Adrenal gland (tissue), 12 donors: ENCODE data around the gene MGMT. TPM values are rescaled to one million over a fixed set of nuclear protein-coding genes. Genes with fewer than 3 reads are reported as not detected.

Source experiments
- DNase-seq, 7 donors: peaks; one replicate each; pipeline ENCODE4 v3.0.0-alpha.2; 2019 to 2020
- H3K27ac ChIP-seq, 5 donors: fragments of 200-600 bp; sonication (generic) in 4 of 5; 1 replicate in 3 of 5; 2 replicates in 2 of 5; pipeline versions ENCODE4 v1.5.1 to v1.8.0; 2016 to 2020; ENCODE audit warnings: mild to moderate bottlenecking in 1 of 5
- H3K27me3 ChIP-seq: fragments of 200-600 bp; 2 replicates; pipeline ENCODE4 v1.8.0; 2021
- H3K36me3 ChIP-seq, 2 donors: fragments of 200-600 bp; replicated peaks in 1 of 2; 1 replicate in 1 of 2; 2 replicates in 1 of 2; pipeline versions ENCODE4 v1.5.1 to v1.8.0; 2018 to 2022
- H3K4me1 ChIP-seq, 2 donors: fragments of 200-600 bp; replicated peaks in 1 of 2; 1 replicate in 1 of 2; 2 replicates in 1 of 2; pipeline versions ENCODE4 v1.5.1 to v1.8.0; 2018 to 2021
- H3K4me3 ChIP-seq, 4 donors: fragments of 200-600 bp; sonication (generic) in 3 of 4; one replicate each; pipeline ENCODE4 v1.5.1; 2016 to 2018
- H3K9me3 ChIP-seq, 3 donors: fragments of 200-600 bp; sonication (generic) in 1 of 3; replicated peaks in 1 of 3; 1 replicate in 2 of 3; 2 replicates in 1 of 3; pipeline versions ENCODE4 v1.5.1 to v1.8.0; 2016 to 2021
- CTCF ChIP-seq, 6 experiments: fragments of 450-650 bp in 4 of 6; fragments of 200-600 bp in 2 of 6; sonication (generic) in 1 of 6; IDR thresholded peaks; 1 replicate in 5 of 6; 2 replicates in 1 of 6; pipeline versions ENCODE4 v1.5.1 to v1.8.0; 2016 to 2021; ENCODE audit warnings: antibody characterized with exemption in 6 of 6, mild to moderate bottlenecking in 2 of 6, moderate library complexity in 1 of 6
- POLR2A ChIP-seq, 2 donors: fragments of 450-650 bp; IDR thresholded peaks; one replicate each; pipeline ENCODE4 v1.6.1; 2017; ENCODE audit warnings: antibody characterized with exemption in 2 of 2, mild to moderate bottlenecking in 2 of 2, moderate library complexity in 1 of 2
- WGBS, 4 donors: extraction: QIAGEN DNeasy Blood & Tissue Kit in 2 of 4; methylation state at CpG; one replicate each; pipeline versions ENCODE4 v1.1.5 to v1.1.7; 2013 to 2017; 5-methylcytosine and 5-hydroxymethylcytosine counted together
- intact Hi-C, 2 donors: fragments of 100-400 bp; cut with DNase I; formaldehyde crosslinking; loops; one replicate each; pipeline versions ENCODE4 v1.14.1 to v1.15.0; 2022 to 2023
- polyA plus RNA-seq, 3 donors: library from polyadenylated mRNA; stranded (reverse); fragments of 200-250 nt in 2 of 3; fragments of 350-450 nt in 1 of 3; fragmentation: Illumina TruSeq in 1 of 3; extraction: RNeasy Lipid Tissue Mini Kit (QIAGEN cat#74804) in 1 of 3; gene quantifications; one replicate each; pipeline ENCODE4 v1.2.3, GENCODE V29; 2013 to 2014
- total RNA-seq, 9 donors: library from RNA; depleted of rRNA in 4 of 9; stranded (reverse); fragments of >200 nt in 4 of 9; fragments of 120-200 nt in 1 of 9; fragmentation: NEBNext Ultra II Directional in 1 of 9; extraction: Animal tissue kit (Norgen Biotek cat#: 25700) in 1 of 9; gene quantifications; one replicate each; pipeline versions ENCODE4 v1.1.0 to v1.2.4, GENCODE V29; 2013 to 2023
- donor health status: healthy with polysubstance abuse.
- donor health status: Bipolar disorder and iron deficiency.
- donor health status: DM: yes; HTN: yes; CAD: no.
- donor health status: DM: no; HTN: no; CAD: no.
- donor health status: DM: no; HTN: no; CAD: no.
- donor health status: DM: yes; HTN: yes; CAD: no.

MGMT gene
- total and polyA plus RNA-seq, 12 donors = 3.8 to 35.8 (median 21.2) TPM

DNA sequence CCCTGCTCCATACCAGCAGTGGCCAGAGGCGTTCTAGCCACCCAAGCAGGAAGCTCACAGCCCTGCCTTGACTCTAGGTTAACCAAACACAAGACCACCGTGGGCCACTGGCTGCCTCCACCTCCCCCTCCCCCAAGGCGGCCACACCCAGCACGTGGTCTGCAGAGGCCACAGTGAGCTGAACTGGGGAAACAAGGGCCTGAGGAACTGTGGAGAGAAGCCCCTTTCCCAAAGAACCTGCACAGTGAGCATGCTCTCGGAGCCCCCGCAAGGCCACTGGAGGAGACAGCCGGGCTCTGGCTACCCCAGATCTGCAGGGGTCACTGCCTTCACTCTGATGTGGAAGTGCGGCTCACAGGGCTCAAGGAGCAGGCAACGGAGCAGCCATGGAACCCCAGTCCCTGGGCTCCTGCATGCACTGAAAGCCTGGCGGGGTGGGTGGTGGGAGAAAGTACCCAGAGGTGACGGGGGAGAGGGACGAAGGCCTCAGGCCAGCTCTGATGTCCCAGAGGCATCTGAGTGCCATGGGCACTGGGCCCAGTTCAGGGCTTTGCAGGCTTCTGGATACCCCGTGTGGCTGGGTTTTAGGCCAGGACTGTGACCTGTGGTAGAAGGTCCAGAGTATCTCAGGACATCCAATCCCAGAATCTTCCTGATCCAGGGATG lies 307.8 kb downstream of the MGMT start:
- no peaks in the 10 kb centered on the region for H3K36me3 ChIP-seq
- H3K9me3 ChIP-seq = no peaks in the 10 kb centered on the region
- 75 to 88% (median 85%) methylated on average over 10 to 13 of the region's 13 CpGs for WGBS, 4 donors
- no peaks in the 10 kb centered on the region for H3K27me3 ChIP-seq
- intact Hi-C loops = no loop called here
- no peaks in the 10 kb centered on the region for H3K4me1 ChIP-seq
- no peak overlapping the region for H3K4me3 ChIP-seq
- no peak overlapping the region for H3K27ac ChIP-seq
- peak in 1 of 7 donors; percentile 40 for DNase-seq
- TF ChIP-seq POLR2A (IDR thresholded peaks at IDR 0.05) (no peak), CTCF (IDR thresholded peaks at IDR 0.05) (no peak)

DNA sequence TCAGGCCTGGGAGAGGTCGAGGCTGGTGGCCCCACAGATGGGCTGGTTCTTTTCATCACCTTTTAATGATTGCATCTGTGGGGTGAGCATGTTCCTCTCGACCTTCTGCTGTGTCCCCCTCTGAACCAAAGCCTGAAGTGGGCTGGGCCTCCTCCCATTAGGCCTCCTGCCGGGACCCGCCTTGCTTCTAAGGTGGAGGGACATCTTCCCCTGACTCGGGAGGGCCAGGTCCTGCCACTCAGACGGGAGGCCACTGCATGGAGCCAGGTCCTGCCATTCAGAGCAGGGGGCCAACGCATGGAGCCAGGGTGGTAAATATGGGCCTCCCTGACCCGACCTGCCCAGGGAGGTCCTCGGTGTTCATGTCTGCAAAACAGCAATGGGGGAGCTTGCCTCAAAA lies 308.6 kb downstream of the MGMT start:
- 63 to 88% (median 79%) methylated on average over 6 to 9 of the region's 9 CpGs for WGBS, 4 donors
- Histone ChIP-seq H3K9me3 (no peaks in the 10 kb centered on the region), H3K36me3 (no peaks in the 10 kb centered on the region), H3K27me3 (no peaks in the 10 kb centered on the region), H3K4me1 (no peaks in the 10 kb centered on the region), H3K27ac (no peak overlapping the region), H3K4me3 (no peak overlapping the region)
- TF ChIP-seq POLR2A (IDR thresholded peaks at IDR 0.05) (no peak), CTCF (IDR thresholded peaks at IDR 0.05) (no peak)
- intact Hi-C loops = no loop called here
- peak in 1 of 7 donors; percentile 13 for DNase-seq

DNA sequence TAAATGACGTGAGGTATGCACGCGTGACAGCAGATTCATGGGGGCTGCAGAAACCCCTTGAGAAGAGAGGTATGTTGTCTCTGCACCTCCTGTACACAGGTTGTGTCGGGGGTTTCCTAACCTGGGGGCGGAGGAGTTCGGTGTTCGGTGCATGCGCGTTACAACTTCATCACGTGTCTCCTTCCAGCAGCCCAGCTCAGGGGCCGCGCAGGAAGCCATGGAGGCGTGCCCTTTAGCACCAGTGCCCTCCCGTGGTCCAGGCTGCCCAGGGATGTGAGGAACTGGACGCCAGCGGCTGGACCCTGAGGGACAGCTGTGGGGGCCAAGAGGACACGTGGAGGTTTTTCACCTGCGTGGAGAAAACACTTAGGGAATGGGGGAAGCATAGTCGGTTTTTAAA lies 310.6 kb downstream of the MGMT start:
- Histone ChIP-seq H3K27ac (no peak overlapping the region), H3K4me3 (no peak overlapping the region), H3K36me3 (no peaks in the 10 kb centered on the region), H3K4me1 (no peaks in the 10 kb centered on the region), H3K9me3 (no peaks in the 10 kb centered on the region), H3K27me3 (no peaks in the 10 kb centered on the region)
- 94 to 96% (median 94%) methylated on average over 19 of the region's 19 CpGs for WGBS, 4 donors
- TF ChIP-seq CTCF (IDR thresholded peaks at IDR 0.05) (no peak), POLR2A (IDR thresholded peaks at IDR 0.05) (no peak)
- intact Hi-C loops = no loop called here
- DNase-seq = no peak

DNA sequence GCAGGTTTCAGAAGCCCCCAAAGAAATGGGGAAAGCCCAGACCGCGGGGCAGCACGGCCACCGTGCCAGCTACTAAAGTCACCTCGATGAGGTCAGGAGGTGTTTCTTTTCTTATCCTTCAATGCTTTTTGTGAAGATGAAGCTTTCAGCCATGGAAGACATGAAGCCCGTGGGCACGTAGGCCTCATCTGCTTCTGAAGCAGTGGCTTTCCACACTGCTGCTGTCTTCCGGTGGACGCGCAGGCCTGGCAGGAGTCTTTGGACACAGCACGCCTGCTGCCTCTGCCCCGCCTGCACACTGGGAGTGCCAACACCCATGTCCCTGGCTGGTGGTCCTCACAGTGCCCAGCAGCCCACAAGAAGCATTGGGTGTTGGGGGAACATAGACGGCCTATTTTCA lies 311.5 kb downstream of the MGMT start:
- Histone ChIP-seq H3K36me3 (no peaks in the 10 kb centered on the region), H3K4me1 (no peaks in the 10 kb centered on the region), H3K4me3 (no peak overlapping the region), H3K27ac (no peak overlapping the region), H3K27me3 (no peaks in the 10 kb centered on the region), H3K9me3 (no peaks in the 10 kb centered on the region)
- 94 to 96% (median 95%) methylated on average over 12 to 13 of the region's 13 CpGs for WGBS, 4 donors
- intact Hi-C loops = no loop called here
- DNase-seq = no peak
- no peak for TF ChIP-seq POLR2A (IDR thresholded peaks at IDR 0.05)
- no peak for TF ChIP-seq CTCF (IDR thresholded peaks at IDR 0.05)
